NCI-H510A treated with DMSO at 0.1 percent for 48 hours (cell line): ENCODE results near the gene PSMG2.
"Not testable (repeated sequence)": the region's sequence is repeated elsewhere in the genome, so short reads cannot be mapped to it uniquely, and the experiment has no call there.

ENCODE experiments used
- DNase-seq: peaks from one replicate; lab custom pipeline; 2025; lab: John Stamatoyannopoulos, UW

Gene PSMG2

GRCh38 chr18:12722731-12723130 lies 19.9 kb downstream of the PSMG2 start:
- DNase-seq, result no peak

GRCh38 chr18:12726331-12726730 lies 23.5 kb downstream of the PSMG2 start:
- DNase-seq, result no peak

GRCh38 chr18:12726774-12727550 lies 24.1 kb downstream of the PSMG2 start:
- peak; percentile 65 for DNase-seq

- DNase-seq, result no peak
These were observed 34.5 kb downstream of the PSMG2 start for GRCh38 chr18:12737243-12737902.

- peak; percentile 1 for DNase-seq
These were observed 38.5 kb downstream of the PSMG2 start for GRCh38 chr18:12741351-12741750.

GRCh38 chr18:12742453-12742852 lies 39.6 kb downstream of the PSMG2 start:
- DNase-seq, result no peak

GRCh38 chr18:12744103-12744502 lies 41.3 kb downstream of the PSMG2 start:
- peak; percentile 39 for DNase-seq

GRCh38 chr18:12745095-12745795 lies 42.4 kb downstream of the PSMG2 start:
- no peak for DNase-seq

GRCh38 chr18:12747530-12748315 lies 44.9 kb downstream of the PSMG2 start:
- DNase-seq, result no peak

- no peak for DNase-seq
These were observed 45.8 kb downstream of the PSMG2 start for GRCh38 chr18:12748671-12749070.

GRCh38 chr18:12749121-12749520 lies 46.3 kb downstream of the PSMG2 start:
- DNase-seq, result no peak

GRCh38 chr18:12750076-12750714 lies 47.4 kb downstream of the PSMG2 start:
- DNase-seq, result no peak

GRCh38 chr18:12750715-12751502 lies 48.1 kb downstream of the PSMG2 start:
- no peak for DNase-seq

GRCh38 chr18:12751503-12751884 lies 48.7 kb downstream of the PSMG2 start:
- no peak for DNase-seq

GRCh38 chr18:12751891-12752290 lies 49.0 kb downstream of the PSMG2 start:
- DNase-seq, result no peak

- DNase-seq, result no peak
These were observed 51.7 kb downstream of the PSMG2 start for GRCh38 chr18:12754511-12754910.

GRCh38 chr18:12755606-12756005 lies 52.8 kb downstream of the PSMG2 start:
- DNase-seq, result not testable (repeated sequence)

- DNase-seq, result not testable (repeated sequence)
These were observed 53.9 kb downstream of the PSMG2 start for GRCh38 chr18:12756619-12757239.

- not testable (repeated sequence) for DNase-seq
These were observed 55.7 kb downstream of the PSMG2 start for GRCh38 chr18:12758566-12758965.

- peak; percentile 81 for DNase-seq
These were observed 62.3 kb downstream of the PSMG2 start for GRCh38 chr18:12765126-12765525.
